ENCODE results near the gene GRM7. TPM values are rescaled to one million over a fixed set of nuclear protein-coding genes. Genes with fewer than 3 reads are reported as not detected.
A peak's percentile ranks its signal among the peaks of the same experiment; 100 is the strongest.

GRM7 gene
- total RNA-seq, 1 experiment from 2014 or later = 0.28 TPM

GRCh38 chr3:7682822-7683229 is 821.9 kb downstream of the GRM7 start:
- Histone ChIP-seq H3K9me3 (ENCODE audit: control insufficient read depth, low read depth, low read length) (no peaks in the 10 kb centered on the region), H3K4me2 (ENCODE audit: insufficient read depth, insufficient read length, low read length) (no peak overlapping the region), H3K79me2 (ENCODE audit: insufficient read depth, low read length) (no peaks in the 10 kb centered on the region), H4K5ac (ENCODE audit: insufficient read length, low read depth, low read length) (no peak overlapping the region), H4K8ac (replicated peaks; ENCODE audit: insufficient read length, low read depth, low read length) (no peak overlapping the region), H3K27me3 (ENCODE audit: insufficient read depth, low read length) (no peaks in the 10 kb centered on the region), H2AFZ (ENCODE audit: low read length) (no peak overlapping the region), H3K9ac (ENCODE audit: extremely low read depth, insufficient read length, low read length) (no peak overlapping the region), H3K14ac (ENCODE audit: insufficient read depth, low read length) (no peak overlapping the region), H4K20me1 (ENCODE audit: control insufficient read depth, insufficient read depth, insufficient read length) (no peaks in the 10 kb centered on the region), H4K91ac (ENCODE audit: insufficient read length, low read depth, low read length) (no peak overlapping the region), H3T11ph (ENCODE audit: low read length) (no peak overlapping the region), H2BK20ac (ENCODE audit: low read depth, low read length, poor library complexity, severe bottlenecking) (no peak overlapping the region), H3K18ac (ENCODE audit: insufficient read length, low read depth, low read length) (no peak overlapping the region), H3K4me1 (ENCODE audit: insufficient read depth, low read length) (peaks cover 2% of the 10 kb centered on the region; the same call in 1 of the 2 replicates), H3K23ac (ENCODE audit: insufficient read length, low read depth, low read length) (no peak overlapping the region), H2AK5ac (ENCODE audit: insufficient read length, low read length) (no peak overlapping the region), H3K27ac (ENCODE audit: insufficient read length, low read depth, low read length) (peak overlapping the region; percentile 17), H3K56ac (ENCODE audit: insufficient read length, low read depth, low read length) (no peak overlapping the region), H2BK15ac (ENCODE audit: low read depth, low read length) (no peak overlapping the region), H2BK120ac (ENCODE audit: low read depth, low read length, poor library complexity, severe bottlenecking) (no peak overlapping the region), H2BK5ac (ENCODE audit: insufficient read length, low read length) (no peak overlapping the region), H2BK12ac (ENCODE audit: insufficient read length, low read depth, low read length) (no peak overlapping the region), H3K79me1 (ENCODE audit: insufficient read depth, low read depth, low read length, poor library complexity, severe bottlenecking) (no peaks in the 10 kb centered on the region), H3K23me2 (ENCODE audit: insufficient read length, low read depth, low read length, poor library complexity, severe bottlenecking) (no peaks in the 10 kb centered on the region), H3K4ac (ENCODE audit: low read depth, low read length) (no peak overlapping the region)
- Mint-ChIP-seq H3K36me3 (ENCODE audit: insufficient read depth in 1 of 3, low read depth in 3 of 3) (peaks cover 2 to 11% (median 7%) of the 10 kb centered on the region in 3 experiments; a peak in 6 of 7 replicates), H3K27ac (peak overlapping the region; percentile 79 to 82 (median 80); a peak in 5 of 7 replicates), H3K9me3 (peaks cover 6 to 11% of the 10 kb centered on the region in 2 experiments; a peak in 4 of 5 replicates), H3K4me3 (no peak overlapping the region), H3K4me1 (peaks cover 19 to 22% of the 10 kb centered on the region in 2 experiments), H3K27me3 (ENCODE audit: low read depth) (no peaks in the 10 kb centered on the region)
- DNase-seq = no peak
- no CpG with 5 or more reads among the region's 4 CpGs for WGBS (ENCODE audit: extremely low coverage, insufficient read length, low lambda C conversion rate)
- TF ChIP-seq, protein P1, sequence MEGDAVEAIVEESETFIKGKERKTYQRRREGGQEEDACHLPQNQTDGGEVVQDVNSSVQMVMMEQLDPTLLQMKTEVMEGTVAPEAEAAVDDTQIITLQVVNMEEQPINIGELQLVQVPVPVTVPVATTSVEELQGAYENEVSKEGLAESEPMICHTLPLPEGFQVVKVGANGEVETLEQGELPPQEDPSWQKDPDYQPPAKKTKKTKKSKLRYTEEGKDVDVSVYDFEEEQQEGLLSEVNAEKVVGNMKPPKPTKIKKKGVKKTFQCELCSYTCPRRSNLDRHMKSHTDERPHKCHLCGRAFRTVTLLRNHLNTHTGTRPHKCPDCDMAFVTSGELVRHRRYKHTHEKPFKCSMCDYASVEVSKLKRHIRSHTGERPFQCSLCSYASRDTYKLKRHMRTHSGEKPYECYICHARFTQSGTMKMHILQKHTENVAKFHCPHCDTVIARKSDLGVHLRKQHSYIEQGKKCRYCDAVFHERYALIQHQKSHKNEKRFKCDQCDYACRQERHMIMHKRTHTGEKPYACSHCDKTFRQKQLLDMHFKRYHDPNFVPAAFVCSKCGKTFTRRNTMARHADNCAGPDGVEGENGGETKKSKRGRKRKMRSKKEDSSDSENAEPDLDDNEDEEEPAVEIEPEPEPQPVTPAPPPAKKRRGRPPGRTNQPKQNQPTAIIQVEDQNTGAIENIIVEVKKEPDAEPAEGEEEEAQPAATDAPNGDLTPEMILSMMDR (conservative IDR thresholded peaks at IDR 0.05) = no peak
